ENCODE data around the gene SLC2A4RG. TPM values are rescaled to one million over a fixed set of nuclear protein-coding genes. Genes with fewer than 3 reads are reported as not detected.

SLC2A4RG gene
- total RNA-seq, 1 donor from 2014 or later: 2.8 TPM

DNA sequence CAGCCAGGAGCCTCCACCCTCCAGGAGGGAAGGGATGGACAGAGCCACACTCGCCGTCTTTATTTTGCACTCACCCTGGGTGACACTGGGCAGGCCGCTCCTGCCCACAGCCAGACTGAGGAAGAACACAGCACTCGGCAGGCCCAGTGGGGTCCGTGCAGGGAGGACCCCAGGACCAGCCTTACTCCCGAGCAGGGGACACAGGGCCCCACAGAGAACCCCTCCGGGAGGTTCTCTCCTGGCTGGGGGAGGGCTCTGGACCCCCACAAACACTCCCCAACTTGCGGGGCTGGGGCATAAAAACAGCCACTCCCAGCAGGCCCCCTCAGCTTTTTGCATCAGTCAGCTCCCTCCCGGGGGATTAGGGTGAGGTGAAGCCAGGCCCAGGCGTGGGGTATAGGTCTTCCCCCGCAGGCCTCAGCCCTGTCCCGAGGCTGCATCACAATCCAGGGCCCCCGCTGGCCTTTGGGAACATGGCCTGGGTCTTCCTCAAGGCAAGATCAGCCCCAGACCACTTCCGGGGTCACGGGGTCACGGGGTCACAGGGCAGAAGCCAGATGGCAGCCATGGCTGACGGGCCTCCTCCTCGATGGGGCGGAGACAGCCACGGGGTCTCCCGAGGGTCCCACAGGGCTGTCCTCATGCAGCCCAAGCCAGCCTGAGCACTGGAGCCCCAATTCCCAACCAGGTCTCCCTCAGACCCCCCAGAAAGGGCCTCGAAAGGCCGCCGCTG is 39.9 kb upstream of the SLC2A4RG start:
- no peak for DNase-seq

DNA sequence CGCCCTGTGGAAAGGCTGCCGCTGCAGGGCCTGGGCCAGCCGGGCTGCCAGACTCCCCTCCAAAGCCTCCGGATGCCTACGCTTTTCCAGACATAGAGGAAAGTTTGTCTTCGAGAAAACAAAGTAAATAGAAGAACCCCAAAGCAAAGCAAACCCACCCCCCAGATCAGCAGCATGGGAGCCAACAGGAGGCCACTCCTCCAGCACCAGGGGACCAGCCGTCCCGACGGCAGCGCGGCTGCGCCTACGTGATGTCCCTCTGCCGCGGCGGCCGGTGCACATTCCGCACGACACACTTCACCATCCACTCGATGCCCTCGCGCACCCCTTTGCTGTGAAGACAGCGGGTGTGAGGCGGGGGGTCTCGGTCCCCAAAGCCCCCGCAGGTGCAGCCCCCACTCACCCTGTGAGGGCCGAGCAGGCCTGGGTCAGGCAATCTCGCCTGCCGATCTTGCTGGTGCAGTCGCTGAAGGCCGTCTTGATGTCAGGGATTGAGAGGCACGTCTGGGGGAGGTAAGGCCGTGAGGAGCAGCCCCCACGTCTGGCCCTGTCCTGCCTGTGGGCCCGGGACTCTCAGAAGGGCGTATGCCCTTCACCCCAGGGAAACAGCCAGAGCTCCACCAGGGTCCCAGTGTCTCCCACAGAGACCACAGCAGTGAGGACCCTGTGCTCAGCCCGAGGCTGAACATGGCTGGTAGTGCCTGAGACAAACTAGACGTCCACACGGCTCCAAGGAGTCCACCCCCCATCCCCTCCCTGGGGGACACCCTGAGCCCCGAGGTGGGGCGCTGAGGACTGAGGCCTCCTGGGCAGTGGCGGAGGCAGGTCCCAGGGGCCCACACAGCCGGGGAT is 39.2 kb upstream of the SLC2A4RG start:
- no peak for DNase-seq

DNA sequence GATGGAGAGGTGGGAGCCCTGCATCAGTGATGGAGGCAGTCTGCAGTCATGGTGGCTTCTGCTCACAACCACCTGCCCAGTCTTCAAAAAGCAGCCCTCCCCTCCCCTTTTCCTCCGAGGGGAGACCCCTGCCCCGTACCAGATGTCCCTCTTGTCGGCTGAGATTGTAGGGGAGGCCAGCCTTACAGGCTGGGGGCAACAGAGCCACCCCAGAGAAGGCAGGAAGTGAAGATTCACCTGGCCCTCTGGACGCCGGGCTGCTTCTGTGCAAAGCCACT is 38.6 kb upstream of the SLC2A4RG start:
- no peak for DNase-seq

DNA sequence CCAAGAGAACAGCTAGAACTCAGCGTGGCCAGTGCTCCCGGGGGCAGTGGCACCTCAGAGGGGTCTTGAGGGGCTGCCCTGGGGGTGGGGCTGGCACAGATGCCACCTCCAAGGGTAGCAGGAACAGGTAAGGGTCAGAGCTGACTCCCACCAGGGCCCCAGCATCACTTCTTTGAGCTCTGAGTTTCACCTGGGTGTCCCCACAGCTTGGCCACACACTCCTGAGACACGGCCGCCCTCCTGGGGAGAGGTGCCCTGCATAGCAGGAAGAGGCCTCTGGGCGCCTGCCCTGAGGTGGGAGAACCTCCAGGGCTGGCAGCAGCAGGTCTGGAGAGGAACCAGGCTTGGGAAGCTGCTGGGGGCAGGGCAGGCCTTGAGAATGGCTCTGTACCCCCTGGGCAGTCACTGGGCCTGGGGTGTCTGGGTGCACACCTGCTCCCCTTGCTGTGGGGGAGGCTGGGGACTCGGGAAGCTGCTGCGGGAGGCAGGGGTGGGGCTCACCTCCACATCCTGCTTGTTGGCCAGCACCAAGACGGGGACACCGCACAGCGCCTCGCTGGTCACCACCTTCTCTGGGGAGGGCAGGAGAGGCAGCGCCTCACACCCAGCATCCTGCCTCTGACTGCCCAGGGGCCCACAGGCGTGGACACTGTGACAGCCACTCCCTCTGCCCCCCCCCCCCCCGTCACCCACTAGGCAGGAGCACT is 38.1 kb upstream of the SLC2A4RG start:
- no peak for DNase-seq

DNA sequence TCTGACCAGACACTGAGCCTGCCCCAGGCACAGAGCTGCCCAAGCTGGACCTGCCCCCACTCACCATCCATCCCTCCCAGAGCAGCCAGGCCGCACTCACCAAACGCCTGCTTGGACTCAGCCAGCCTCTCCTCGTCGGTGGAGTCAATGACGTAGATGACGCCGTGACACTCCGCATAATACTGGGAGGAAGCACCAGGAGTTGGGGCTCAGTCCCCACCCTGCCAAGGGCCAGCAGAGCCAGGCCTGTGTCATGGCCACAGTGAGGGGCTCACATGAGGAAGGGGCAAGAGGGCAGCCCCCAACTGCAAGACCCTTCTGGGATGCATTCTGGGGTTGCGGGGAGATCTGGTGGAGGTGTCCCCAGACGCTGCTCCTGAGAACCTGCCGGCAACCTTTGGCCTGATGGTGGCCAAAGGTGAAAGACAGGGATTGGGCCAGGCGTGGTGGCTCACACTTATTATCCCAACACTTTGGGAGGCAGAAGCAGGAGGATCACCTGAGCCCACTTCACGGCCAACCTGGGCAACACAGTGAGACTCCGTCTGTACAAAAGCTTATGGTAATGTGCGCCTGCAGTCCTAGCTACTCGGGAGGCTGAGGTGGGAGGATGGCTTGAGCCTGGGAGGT is 37.4 kb upstream of the SLC2A4RG start:
- DNase-seq: no peak

DNA sequence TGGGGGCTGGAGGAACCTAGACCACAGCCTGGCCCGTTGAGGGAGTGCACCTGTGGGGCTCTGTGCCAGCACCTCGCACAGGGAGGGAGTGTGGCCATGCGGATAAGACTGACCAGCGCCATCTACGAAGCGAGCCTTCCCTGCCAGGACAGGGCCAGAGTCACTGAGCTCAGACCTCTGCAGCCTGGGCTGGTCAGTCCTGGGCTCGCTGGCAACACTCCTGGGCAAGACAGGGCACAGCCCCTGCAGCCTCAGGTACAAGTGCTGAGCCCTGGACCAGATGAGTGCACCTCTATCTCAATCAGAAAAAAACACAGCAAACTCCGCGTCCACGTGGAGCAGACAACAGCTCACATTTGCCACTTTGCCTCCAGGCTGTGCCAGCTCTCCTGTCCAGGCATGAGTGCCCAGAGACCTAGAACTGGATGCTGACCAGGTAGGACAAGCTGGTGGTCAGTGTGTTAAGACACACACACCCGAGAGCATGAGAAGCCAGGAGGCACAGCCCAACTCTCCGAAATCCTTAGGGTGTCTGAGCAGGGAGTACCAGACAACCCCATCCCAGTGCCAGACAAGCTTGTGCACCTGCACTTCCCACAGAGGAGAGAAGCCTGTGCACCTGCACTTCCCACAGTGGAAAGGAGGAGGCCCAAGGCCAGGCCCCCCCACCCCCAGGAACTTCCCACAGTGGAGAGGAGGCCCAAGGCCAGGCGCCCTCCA is 36.7 kb upstream of the SLC2A4RG start:
- DNase-seq: no peak

DNA sequence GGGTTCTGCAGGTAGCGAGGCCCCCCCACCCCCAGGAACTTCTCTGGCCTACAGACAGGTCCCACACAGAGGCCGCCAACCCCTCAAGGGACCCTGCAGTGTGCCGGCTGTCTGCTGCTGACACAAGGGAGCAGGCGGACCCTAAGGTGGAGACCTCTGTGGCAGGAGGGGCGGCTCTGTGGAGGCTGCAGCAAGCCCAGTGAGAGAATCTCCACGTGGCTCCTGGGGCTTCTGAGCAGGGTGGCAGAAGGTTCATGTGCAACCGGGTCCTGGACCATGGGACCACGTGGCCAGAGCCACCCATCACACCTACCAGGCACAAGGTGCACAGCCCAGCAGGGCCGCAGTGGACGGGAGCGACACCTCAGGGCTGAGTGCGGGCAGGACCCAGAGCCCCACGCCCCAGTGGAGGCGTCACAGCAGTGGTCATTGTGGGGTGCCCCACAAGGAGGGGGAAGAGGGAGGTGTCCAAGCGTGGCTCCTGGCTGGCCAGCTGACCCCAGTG is 36.1 kb upstream of the SLC2A4RG start:
- DNase-seq: no peak

DNA sequence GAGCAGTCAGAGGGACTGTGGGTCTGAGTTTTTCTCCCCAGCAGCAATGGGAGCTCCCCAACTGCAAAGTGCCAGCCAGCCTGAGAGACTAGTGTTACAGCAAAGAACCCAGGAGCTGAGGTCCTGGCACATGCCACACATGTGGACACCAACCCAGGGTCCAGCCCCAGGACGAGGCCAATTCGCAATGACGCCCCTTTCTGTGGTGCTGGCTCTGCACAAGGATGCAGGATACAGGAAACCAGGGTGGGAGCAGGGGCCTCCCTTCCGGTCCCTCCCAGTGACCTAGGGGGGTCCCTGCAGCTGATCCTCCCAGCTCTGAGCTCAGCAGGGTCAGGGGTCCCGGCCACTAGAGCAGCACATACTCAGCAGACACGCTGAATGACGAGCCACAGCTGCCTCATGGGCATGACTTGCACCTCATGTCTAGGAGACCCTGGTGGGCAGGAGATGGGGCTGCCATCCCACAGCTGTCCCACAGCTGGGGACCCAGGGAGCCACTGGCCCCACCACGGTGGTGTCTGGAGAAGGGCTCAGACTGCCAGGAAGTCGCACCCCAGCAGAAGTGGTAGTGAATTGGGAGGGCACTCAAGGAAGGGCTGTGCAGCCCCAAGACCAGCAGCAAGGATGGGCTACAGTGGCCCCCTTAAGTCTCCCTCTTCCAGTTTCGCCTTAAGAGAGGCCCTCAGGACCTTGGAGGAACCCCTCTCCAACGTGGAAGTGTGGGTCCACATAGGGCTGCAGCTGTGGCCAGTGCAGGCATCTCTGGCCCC is 35.4 kb upstream of the SLC2A4RG start:
- no peak for DNase-seq

DNA sequence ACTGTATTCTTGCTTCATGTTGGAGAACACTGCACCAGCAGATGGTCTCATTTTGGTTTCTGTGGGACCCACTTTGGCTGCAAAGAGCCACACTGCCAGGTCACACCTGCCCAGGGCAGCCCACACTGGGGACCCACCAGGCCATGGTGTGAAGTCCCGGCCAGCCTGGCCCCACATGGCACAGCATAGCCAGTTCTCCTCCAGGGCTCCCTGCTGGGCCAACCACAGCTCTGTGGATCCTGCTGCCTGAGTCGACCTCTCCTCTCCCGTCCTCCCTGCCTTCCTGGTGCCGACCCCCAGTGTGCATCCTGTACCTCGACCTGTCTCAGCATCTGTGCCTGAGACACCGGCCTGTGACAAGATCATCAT is 34.8 kb upstream of the SLC2A4RG start:
- no peak for DNase-seq

DNA sequence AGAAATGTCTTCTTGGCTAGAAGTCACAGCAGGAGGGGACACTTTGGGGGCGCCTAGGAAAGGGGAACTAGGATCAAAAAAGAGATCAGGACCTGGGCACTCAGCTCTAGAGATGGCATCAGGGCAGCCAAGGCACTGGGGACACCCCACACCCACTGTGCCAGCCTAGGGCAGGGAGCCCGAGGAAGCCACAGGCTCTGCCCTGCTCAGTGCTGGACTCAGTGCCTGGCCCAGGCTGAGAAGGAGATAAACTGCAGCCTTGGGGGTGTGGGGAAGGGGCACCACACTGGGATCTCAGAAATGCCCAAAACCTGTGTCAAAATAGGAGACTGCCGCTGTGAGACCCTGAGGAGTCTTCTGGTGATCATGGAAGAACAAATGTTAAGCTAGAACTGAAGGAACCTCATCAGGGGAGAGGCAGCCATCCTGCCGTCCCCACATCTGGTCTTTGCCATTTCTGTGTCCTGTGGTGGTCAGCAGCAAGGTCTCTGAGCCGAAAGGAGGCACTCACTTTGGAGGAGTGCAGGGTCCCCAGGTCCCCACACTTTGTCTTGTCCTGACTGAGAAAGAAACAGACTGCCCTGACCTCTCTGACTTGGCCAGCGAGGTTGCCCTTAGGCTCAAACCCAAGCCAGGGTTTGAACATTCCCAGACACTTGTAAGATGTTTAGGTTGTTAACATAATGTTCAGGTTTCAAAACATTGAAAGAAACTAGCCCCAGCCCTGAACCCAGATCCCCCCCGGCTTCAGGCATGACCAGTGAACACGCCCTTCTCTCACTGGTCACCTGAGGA is 34.1 kb upstream of the SLC2A4RG start:
- DNase-seq: no peak

DNA sequence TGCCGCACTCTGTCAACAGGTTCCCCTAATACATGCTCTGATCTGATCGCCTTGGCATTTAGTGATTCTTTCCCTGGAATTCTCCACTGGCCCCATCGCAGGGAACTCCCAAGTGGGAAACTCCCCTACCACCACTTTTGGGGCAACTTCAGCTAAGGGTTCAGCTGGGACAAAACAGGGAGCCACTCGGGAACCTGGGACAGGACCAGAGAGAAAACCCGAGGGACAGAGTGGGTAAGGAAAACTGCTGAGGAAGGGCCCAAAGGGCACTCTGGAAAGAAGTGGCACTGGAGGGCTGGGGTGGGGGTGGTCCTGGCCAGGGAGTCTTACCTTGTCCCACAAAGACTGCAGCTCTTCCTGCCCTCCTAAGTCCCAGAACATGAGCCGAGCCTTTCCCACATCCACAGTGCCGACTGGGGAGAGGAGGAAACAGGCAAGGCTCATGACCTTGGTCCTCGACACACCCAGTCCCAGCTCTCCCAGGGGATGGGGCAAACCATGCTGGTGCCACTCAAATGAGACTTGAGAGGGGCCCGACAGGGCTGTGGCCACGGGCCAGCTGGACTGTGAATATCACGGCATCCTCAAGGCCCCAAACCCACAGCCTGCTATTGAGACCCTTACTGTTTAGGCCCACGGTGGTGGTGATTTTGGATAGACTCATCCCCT is 33.4 kb upstream of the SLC2A4RG start:
- no peak for DNase-seq

DNA sequence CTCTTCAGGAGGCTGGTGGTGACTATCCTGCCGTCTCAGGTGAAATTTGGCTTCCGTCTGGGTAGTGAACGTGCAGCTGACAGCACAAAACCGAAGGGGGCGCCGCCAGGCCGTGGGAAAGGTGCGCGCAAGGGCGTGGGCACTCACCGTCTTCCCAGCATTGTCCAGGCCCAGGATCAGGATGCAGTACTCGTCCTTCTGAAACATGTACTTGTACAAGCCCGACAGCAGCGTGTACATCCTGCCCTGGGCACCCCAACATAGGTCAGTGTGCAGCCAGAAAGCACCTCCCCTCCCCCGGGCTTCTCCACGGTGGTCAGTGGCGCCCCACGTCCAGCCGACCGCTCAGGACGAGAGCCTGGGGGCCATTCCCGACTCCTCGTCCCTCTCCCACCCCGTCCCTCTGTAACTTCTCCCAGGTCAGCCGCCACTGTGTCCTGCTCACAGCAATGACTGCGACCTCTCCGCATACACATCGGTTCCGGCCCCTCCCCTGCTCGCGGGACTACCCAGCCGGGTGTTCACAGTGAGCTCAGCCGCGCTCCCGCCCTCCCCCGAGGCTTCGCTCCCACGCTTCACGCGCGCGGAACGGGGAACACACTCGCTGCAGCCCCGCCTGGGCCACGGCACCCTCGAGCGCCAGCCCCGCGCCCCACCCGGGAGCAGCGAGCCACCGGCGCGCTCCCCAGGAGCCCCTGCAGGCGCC is 32.6 kb upstream of the SLC2A4RG start:
- peak; percentile 44 for DNase-seq

DNA sequence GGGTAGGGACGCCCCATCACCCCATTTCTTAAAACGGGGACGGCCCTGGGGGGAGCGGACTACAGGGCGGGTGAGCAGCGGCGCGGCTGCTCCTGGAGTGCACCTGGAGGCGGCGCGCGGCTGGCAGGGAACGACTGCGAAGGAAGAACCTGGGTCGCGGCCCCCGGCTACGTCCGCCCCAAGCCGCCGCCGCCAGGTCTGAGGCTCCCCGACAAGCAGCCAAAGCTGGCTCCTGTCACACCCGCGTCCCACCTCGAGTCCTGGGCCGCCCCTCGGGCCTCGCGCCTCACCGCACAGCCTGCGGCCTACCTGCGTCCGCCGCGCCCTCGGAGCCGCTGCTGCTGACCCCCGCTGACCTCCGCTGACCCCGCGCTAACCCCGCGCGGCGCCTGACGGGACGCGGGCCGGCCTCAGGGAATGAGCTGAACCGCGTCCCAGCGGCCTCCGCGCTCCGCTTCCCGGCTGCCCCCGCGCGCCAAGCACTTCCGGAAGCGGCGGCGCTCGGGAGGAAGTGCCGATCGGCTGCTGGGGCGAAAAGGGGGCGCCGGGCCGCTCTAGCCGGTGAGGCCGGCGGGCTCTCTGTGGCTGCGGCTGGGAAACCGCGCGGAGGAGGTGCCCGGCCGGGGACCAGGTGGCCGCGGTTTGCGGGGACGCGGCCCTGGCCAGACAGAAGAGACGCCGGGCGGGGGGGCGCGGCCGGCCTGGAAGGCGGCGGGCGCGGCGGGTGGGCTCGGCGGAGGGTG is 31.8 kb upstream of the SLC2A4RG start, which contains the start of the genes ARFRP1 and ZGPAT:
TSS of gene ARFRP1 (minus strand) at position 419 of the 743 bp plus-strand sequence. CDS start 885 bp downstream, outside the sequence.
TSS of gene ZGPAT (plus strand) at position 482 of the 743 bp plus-strand sequence. CDS start 542 bp downstream, outside the sequence.
- peak; percentile 87 for DNase-seq

DNA sequence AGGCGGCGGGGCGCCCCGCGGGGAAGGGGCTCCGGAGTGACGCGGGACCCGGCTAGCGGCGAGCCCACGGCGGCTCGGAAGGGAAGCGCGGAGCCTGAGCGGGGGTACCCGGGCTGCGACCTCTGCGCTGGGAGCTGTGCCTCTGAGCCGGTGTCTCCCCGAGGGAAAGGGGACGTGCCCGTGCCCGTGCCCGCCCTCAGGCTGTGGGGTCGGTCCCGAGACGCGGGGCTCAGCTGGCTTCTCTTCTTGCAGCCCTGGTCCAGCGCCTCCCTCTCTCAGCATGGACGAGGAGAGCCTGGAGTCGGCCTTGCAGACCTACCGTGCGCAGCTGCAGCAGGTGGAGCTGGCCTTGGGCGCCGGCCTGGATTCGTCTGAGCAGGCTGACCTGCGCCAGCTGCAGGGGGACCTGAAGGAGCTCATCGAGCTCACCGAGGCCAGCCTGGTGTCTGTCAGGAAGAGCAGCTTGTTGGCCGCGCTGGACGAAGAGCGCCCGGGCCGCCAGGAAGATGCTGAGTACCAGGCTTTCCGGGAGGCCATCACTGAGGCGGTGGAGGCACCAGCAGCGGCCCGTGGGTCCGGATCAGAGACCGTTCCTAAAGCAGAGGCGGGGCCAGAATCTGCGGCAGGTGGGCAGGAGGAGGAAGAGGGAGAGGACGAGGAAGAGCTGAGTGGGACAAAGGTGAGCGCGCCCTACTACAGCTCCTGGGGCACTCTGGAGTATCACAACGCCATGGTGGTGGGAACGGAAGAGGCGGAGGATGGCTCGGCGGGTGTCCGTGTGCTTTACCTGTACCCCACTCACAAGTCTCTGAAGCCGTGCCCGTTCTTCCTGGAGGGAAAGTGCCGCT is 31.1 kb upstream of the SLC2A4RG start:
- no peak for DNase-seq

DNA sequence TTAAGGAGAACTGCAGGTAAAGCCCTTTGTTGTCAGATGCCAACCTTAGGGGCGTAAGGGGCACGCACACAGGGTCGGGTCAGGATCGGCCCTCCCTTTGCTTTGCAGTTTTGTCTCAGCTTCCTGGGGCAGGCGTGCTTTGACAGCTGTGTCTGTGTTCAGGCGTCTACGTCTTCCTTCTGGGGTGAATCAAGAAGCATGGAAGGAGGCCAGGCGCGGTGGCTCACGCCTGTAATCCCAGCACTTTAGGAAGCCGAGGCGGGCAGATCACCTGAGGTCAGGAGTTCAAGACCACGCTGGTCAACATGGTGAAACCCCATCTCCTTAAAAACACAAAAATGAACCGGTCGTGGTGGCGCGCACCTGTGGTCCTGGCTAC is 30.4 kb upstream of the SLC2A4RG start:
- no peak for DNase-seq

DNA sequence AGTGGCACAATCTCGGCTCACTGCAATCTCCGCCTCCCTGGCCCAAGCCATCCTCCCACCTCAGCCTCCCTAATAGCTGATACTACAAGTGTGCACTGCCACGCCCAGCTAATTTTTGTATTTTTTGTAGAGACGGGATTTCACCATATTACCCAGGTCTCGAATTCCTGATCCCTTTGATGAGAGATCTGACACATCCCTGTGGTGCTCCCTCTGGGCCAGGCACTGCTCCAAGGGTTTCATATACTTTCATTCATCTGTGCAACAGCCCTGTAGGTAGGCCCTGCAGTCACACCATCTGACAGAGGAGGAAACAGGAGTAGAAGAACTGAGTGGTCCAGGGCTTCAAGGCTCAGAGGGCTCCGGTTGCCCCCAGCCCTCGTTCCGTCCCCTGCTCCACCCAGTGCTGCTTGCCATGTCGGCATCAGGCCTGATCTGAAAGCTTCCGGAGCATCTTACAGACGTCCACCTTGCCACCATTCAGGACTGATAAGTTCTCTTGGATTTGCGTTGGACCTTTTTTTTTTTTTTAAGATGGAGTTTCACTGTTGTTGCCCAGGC is 28.4 kb upstream of the SLC2A4RG start:
- DNase-seq: no peak

DNA sequence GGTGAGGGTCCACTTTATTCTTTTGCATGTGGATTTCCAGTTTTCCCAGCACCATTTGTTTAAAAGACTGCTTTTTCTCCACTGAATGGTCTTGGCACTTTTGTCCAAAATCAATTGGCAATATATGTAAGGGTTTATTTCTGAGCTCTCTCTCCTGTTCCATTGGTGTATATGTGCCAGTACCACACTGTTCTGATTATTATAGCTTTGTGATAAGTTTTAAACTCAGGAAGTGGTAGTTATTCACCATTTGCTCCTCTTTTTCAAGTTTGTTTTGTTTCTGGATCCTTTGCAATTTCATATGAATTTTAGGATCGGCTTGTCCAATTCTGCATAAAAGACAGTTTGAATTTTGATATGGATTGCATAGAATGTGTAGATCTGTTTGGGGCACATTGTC is 27.4 kb upstream of the SLC2A4RG start:
- no peak for DNase-seq

All from occipital lobe (tissue), 2 donors.